ENCODE data around the gene HDAC9. TPM values are rescaled to one million over a fixed set of nuclear protein-coding genes. Genes with fewer than 3 reads are reported as not detected.
A peak's percentile ranks its signal among the peaks of the same experiment; 100 is the strongest.

Gene HDAC9
- total RNA-seq, 1 experiment from 2014 or later, result 4.3 TPM

DNA sequence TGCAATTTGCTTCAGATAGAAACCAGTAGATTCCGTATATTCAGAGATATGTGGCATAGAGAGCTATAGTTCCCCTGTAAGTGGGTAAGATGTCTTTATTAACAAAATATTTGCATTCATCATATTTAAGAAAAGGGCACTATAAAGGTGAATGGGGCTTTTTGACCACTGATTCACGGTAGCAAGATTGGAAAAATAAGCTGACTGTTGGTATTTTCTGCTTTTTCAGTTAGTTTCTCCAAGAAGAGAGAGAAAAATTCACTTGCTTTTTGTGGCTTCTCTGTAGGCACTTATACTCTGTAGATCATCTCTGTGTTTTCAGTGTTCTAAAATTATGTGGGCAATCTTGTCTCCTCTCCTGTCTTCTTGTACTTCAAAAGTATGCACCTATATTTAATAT is 376.8 kb downstream of the HDAC9 start:
- ChIA-PET CTCF (no interaction called here), RAD21 (ENCODE audit: low non-redundant PET in 1 of 2, low total read pairs in 2 of 2, uncharacterized antibody in 2 of 2, unreplicated experiment in 2 of 2) (no interaction called here), POLR2A (no interaction called here)
- no peaks in the 10 kb centered on the region for H3K4me1 ChIP-seq (ENCODE audit: control insufficient read depth in 1 of 2, insufficient read depth in 2 of 2, low read length in 2 of 2)
- H3K4me2 ChIP-seq (ENCODE audit: low read length), result no peak overlapping the region
- no peak overlapping the region for H2AFZ ChIP-seq (ENCODE audit: low read depth, low read length, poor library complexity, severe bottlenecking)
- intact Hi-C loops (cut with micrococcal nuclease), result no loop called here
- no peaks in the 10 kb centered on the region for H3K9me2 ChIP-seq (ENCODE audit: insufficient read depth)
- no peaks in the 10 kb centered on the region for H3K79me2 ChIP-seq (ENCODE audit: insufficient read depth, low read length)
- DNase-seq (ENCODE audit: low read depth, low spot score) (no peak), ATAC-seq (no peak)
- no peaks in the 10 kb centered on the region for H3K9me3 ChIP-seq (ENCODE audit: control insufficient read depth in 1 of 2, insufficient read depth in 1 of 2, low read depth in 1 of 2, low read length in 2 of 2)
- no peaks in the 10 kb centered on the region for H3K36me3 ChIP-seq (ENCODE audit: control insufficient read depth in 1 of 2, insufficient read depth in 2 of 2, low read length in 2 of 2)
- no peak overlapping the region for H3K27ac ChIP-seq (ENCODE audit: low read depth, low read length)
- H3K4me3 ChIP-seq (replicated peaks in 1 of 2; ENCODE audit: low read depth in 1 of 2, low read length in 2 of 2), result no peak overlapping the region
- BruUV-seq (replicated peaks), result no TSS peak
- no peak for TF ChIP-seq ELF1 (IDR thresholded peaks at IDR 0.05; ENCODE audit: borderline replicate concordance, low read depth)
- TF ChIP-seq POLR2AphosphoS5 (IDR thresholded peaks at IDR 0.05; ENCODE audit: low read depth, low read length), result no peak
- TF ChIP-seq SRF (IDR thresholded peaks at IDR 0.05; ENCODE audit: low read depth), result no peak
- H3K27me3 ChIP-seq (ENCODE audit: insufficient read depth, low read length), result no peaks in the 10 kb centered on the region
- H3K9ac ChIP-seq (ENCODE audit: low read length), result no peak overlapping the region
- H4K20me1 ChIP-seq (ENCODE audit: insufficient read depth), result no peaks in the 10 kb centered on the region

DNA sequence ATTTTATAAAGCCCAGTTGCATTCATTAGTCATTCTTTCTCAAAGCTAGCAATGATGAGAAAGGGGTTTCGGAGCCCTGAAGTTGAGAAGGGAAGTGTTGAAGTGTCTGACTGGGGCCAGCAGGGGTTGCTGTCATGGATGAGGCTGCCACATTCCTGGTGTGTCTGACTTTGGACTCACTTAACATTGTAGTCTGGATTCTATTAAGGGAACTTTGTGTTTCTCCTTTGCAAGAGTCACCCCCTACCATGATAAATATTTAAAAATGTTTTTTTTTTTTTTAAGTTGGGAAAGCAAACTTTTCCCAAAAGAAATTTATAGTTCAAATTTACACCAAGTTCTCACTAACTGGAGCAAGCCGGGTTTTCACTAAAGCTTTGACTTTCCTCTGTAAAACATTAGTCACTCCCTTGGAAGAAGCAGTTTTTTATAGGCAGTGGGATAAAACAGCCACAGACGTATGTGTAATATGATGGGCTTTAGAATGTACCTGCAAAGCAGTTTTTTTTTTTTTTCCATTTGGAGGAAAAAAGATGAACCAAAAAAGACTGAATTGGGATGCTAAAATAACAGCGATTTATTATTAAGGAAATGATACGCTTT is 378.3 kb downstream of the HDAC9 start:
- intact Hi-C loops (cut with micrococcal nuclease), result no loop called here

More for the DNA sequence above, 378.3 kb downstream of the HDAC9 start:
- Histone ChIP-seq H4K20me1 (ENCODE audit: insufficient read depth) (no peaks in the 10 kb centered on the region), H2AFZ (ENCODE audit: low read depth, low read length, poor library complexity, severe bottlenecking) (no peak overlapping the region), H3K4me2 (ENCODE audit: low read length) (no peak overlapping the region), H3K27ac (ENCODE audit: low read depth, low read length) (no peak overlapping the region), H3K9me2 (ENCODE audit: insufficient read depth) (no peaks in the 10 kb centered on the region), H3K27me3 (ENCODE audit: insufficient read depth, low read length) (no peaks in the 10 kb centered on the region), H3K4me3 (replicated peaks in 1 of 2; ENCODE audit: low read depth in 1 of 2, low read length in 2 of 2) (no peak overlapping the region), H3K4me1 (ENCODE audit: control insufficient read depth in 1 of 2, insufficient read depth in 2 of 2, low read length in 2 of 2) (no peaks in the 10 kb centered on the region), H3K9me3 (ENCODE audit: control insufficient read depth in 1 of 2, insufficient read depth in 1 of 2, low read depth in 1 of 2, low read length in 2 of 2) (no peaks in the 10 kb centered on the region), H3K9ac (ENCODE audit: low read length) (no peak overlapping the region), H3K36me3 (ENCODE audit: control insufficient read depth in 1 of 2, insufficient read depth in 2 of 2, low read length in 2 of 2) (no peaks in the 10 kb centered on the region), H3K79me2 (ENCODE audit: insufficient read depth, low read length) (no peaks in the 10 kb centered on the region)
- ATAC-seq, result peak; percentile 83
- POLR2A ChIA-PET, result no interaction called here
- RAD21 ChIA-PET (ENCODE audit: low non-redundant PET in 1 of 2, low total read pairs in 2 of 2, uncharacterized antibody in 2 of 2, unreplicated experiment in 2 of 2), result no interaction called here
- no TSS peak for BruUV-seq (replicated peaks)
- no peak for DNase-seq (ENCODE audit: low read depth, low spot score)
- CTCF ChIA-PET, result interaction anchor here (0.6 to 1.3 kb wide), 4 partner anchors 8 to 521 kb away, joined by 3 read pairs; no protein-coding TSS in a partner anchor
- TF ChIP-seq RAD21 (IDR thresholded peaks at IDR 0.05; ENCODE audit: low read depth) (peak; percentile 25; the same call in 1 of the 2 replicates), JUND (IDR thresholded peaks at IDR 0.05) (no peak), EGR1 (IDR thresholded peaks at IDR 0.05; ENCODE audit: low read depth) (no peak), FOSL1 (IDR thresholded peaks at IDR 0.05; ENCODE audit: low read depth) (no peak), CBX3 (IDR thresholded peaks at IDR 0.05; ENCODE audit: low read depth) (no peak), ELF1 (IDR thresholded peaks at IDR 0.05; ENCODE audit: borderline replicate concordance, low read depth) (no peak), YY1 (IDR thresholded peaks at IDR 0.05; ENCODE audit: extremely low read depth, insufficient replicate concordance, low read depth, low read length) (no peak), SIN3A (IDR thresholded peaks at IDR 0.05; ENCODE audit: low read depth) (no peak)
- TF ChIP-seq, protein P1, sequence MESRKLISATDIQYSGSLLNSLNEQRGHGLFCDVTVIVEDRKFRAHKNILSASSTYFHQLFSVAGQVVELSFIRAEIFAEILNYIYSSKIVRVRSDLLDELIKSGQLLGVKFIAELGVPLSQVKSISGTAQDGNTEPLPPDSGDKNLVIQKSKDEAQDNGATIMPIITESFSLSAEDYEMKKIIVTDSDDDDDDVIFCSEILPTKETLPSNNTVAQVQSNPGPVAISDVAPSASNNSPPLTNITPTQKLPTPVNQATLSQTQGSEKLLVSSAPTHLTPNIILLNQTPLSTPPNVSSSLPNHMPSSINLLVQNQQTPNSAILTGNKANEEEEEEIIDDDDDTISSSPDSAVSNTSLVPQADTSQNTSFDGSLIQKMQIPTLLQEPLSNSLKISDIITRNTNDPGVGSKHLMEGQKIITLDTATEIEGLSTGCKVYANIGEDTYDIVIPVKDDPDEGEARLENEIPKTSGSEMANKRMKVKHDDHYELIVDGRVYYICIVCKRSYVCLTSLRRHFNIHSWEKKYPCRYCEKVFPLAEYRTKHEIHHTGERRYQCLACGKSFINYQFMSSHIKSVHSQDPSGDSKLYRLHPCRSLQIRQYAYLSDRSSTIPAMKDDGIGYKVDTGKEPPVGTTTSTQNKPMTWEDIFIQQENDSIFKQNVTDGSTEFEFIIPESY (IDR thresholded peaks at IDR 0.05; ENCODE audit: extremely low read depth, insufficient replicate concordance, low read length), result no peak
- TF ChIP-seq, protein P2, sequence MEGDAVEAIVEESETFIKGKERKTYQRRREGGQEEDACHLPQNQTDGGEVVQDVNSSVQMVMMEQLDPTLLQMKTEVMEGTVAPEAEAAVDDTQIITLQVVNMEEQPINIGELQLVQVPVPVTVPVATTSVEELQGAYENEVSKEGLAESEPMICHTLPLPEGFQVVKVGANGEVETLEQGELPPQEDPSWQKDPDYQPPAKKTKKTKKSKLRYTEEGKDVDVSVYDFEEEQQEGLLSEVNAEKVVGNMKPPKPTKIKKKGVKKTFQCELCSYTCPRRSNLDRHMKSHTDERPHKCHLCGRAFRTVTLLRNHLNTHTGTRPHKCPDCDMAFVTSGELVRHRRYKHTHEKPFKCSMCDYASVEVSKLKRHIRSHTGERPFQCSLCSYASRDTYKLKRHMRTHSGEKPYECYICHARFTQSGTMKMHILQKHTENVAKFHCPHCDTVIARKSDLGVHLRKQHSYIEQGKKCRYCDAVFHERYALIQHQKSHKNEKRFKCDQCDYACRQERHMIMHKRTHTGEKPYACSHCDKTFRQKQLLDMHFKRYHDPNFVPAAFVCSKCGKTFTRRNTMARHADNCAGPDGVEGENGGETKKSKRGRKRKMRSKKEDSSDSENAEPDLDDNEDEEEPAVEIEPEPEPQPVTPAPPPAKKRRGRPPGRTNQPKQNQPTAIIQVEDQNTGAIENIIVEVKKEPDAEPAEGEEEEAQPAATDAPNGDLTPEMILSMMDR (IDR thresholded peaks at IDR 0.05 in 2 of 3, conservative IDR thresholded peaks at IDR 0.05 in 1 of 3; ENCODE audit: borderline replicate concordance in 1 of 3, insufficient read depth in 1 of 3, low read depth in 2 of 3, low read length in 2 of 3), result peak in 2 of 3 experiments; percentile 56 to 57; a peak in 4 of 6 replicates
- TF ChIP-seq, protein P3, sequence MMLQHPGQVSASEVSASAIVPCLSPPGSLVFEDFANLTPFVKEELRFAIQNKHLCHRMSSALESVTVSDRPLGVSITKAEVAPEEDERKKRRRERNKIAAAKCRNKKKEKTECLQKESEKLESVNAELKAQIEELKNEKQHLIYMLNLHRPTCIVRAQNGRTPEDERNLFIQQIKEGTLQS (IDR thresholded peaks at IDR 0.05), result no peak
- TF ChIP-seq, protein P4, sequence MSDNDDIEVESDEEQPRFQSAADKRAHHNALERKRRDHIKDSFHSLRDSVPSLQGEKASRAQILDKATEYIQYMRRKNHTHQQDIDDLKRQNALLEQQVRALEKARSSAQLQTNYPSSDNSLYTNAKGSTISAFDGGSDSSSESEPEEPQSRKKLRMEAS (IDR thresholded peaks at IDR 0.05), result no peak
